Measurements from ENCODE around the gene SAFB.

DNA sequence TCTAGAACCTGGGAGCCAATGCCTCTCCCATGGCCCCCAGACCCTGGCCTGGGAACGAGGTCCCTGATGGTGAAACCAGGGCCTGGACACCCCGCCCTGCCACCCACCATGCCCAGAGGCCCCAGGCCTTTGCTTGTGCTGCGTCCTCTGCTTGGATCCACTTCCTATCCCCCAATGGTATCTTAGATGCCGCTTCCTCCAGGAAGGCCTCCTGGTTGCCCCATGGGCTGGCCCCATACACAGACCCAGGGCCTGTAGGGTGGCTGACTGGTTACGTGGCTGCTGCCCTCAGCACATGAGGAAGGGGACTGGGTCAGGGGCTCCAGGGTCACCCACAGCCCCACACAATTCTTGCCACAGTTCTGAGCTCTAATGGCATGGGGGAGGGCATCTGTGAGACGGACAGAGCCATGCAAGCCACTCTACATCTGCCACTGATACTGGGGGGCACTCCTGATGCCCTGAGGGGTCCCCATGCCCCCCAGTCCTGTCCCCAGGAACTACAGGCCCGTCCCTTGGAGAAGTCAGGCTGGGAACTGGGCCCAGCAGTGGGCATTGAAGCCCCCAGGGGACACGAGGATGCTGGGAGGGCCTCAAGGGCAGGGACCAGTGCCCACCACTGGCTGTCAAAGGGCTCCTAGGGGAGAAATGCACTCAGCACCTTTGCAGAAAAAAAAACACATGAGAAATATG lies 72.2 kb downstream of the SAFB start:
- TF ChIP-seq, protein P1, sequence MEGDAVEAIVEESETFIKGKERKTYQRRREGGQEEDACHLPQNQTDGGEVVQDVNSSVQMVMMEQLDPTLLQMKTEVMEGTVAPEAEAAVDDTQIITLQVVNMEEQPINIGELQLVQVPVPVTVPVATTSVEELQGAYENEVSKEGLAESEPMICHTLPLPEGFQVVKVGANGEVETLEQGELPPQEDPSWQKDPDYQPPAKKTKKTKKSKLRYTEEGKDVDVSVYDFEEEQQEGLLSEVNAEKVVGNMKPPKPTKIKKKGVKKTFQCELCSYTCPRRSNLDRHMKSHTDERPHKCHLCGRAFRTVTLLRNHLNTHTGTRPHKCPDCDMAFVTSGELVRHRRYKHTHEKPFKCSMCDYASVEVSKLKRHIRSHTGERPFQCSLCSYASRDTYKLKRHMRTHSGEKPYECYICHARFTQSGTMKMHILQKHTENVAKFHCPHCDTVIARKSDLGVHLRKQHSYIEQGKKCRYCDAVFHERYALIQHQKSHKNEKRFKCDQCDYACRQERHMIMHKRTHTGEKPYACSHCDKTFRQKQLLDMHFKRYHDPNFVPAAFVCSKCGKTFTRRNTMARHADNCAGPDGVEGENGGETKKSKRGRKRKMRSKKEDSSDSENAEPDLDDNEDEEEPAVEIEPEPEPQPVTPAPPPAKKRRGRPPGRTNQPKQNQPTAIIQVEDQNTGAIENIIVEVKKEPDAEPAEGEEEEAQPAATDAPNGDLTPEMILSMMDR (conservative IDR thresholded peaks at IDR 0.05), result no peak
- TF ChIP-seq EZH2 (IDR thresholded peaks at IDR 0.05; ENCODE audit: low read depth), result no peak

Data from PC-9 (cell line).